SK-N-SH (cell line): ENCODE data around the gene GYS1. TPM values are rescaled to one million over a fixed set of nuclear protein-coding genes. Genes with fewer than 3 reads are reported as not detected.

Experiments
- CTCF ChIA-PET: fragments of 300-600, 350-600 bp; formaldehyde crosslinking; extraction: SDS; loops from one replicate; lab custom pipeline; 2021; lab: Yijun Ruan, JAX
- POLR2A ChIA-PET: fragments of 350-600 bp; sonication (Branson Sonifier 250); formaldehyde crosslinking; extraction: SDS; loops from one replicate; lab custom pipeline; 2020; ENCODE audit warnings: antibody characterized with exemption, inconsistent platforms; lab: Yijun Ruan, JAX
- DNase-seq: peaks from one replicate; pipeline ENCODE4 v3.0.0; 2012
- H2AFZ ChIP-seq: fragments of 200-600 bp; sonication (generic); 2 replicates; pipeline ENCODE4 v1.8.1; 2016; ENCODE audit warnings: antibody characterized with exemption, mild to moderate bottlenecking, low read depth
- H3F3A ChIP-seq: fragments of 200-600 bp; sonication (generic); replicated peaks from 2 replicates; pipeline ENCODE3; 2016; ENCODE audit warnings: antibody characterized with exemption, mild to moderate bottlenecking; ENCODE audit not compliant: insufficient read depth
- H3K27ac ChIP-seq, 2 experiments: fragments of 200-500 bp in 1 of 2; fragments of 200-600 bp in 1 of 2; sonication (Bioruptor generic) in 1 of 2; sonication (generic), shearing (Covaris generic) in 1 of 2; 2 replicates each; pipeline versions ENCODE4 v1.5.1 to v1.6.1; 2014 to 2016; ENCODE audit warnings: low read depth in 2 of 2, inconsistent platforms in 1 of 2, low read length in 1 of 2, mild to moderate bottlenecking in 1 of 2, mixed read lengths in 1 of 2
- H3K27me3 ChIP-seq: fragments of 200-600 bp; sonication (generic), shearing (Covaris generic); 2 replicates; pipeline ENCODE4 v1.6.1; 2016; ENCODE audit warnings: mixed run types; ENCODE audit not compliant: insufficient read depth
- H3K36me3 ChIP-seq, 2 experiments: fragments of 200-500 bp in 1 of 2; fragments of 200-600 bp in 1 of 2; sonication (Bioruptor generic) in 1 of 2; sonication (generic) in 1 of 2; replicated peaks in 1 of 2; 2 replicates each; pipeline versions ENCODE3 to v1.5.1; 2014 to 2016; ENCODE audit warnings: low read length in 1 of 2, mild to moderate bottlenecking in 1 of 2; ENCODE audit not compliant: insufficient read depth in 2 of 2, control insufficient read depth in 1 of 2
- H3K4me1 ChIP-seq, 2 experiments: fragments of 200-500 bp in 1 of 2; fragments of 200-600 bp in 1 of 2; sonication (Bioruptor generic) in 1 of 2; sonication (generic), shearing (Covaris generic) in 1 of 2; 2 replicates each; pipeline versions ENCODE4 v1.5.1 to v1.6.1; 2014 to 2016; ENCODE audit warnings: low read depth in 1 of 2, low read length in 1 of 2, mixed run types in 1 of 2; ENCODE audit not compliant: insufficient read depth in 2 of 2, control insufficient read depth in 1 of 2
- H3K4me2 ChIP-seq: fragments of 200-600 bp; sonication (generic), shearing (Covaris generic); 2 replicates; pipeline ENCODE4 v1.6.1; 2017; ENCODE audit warnings: mixed run types
- H3K4me3 ChIP-seq, 2 experiments: fragments of 200-500 bp in 1 of 2; fragments of 200-600 bp in 1 of 2; sonication (Bioruptor generic) in 1 of 2; sonication (generic), shearing (Covaris generic) in 1 of 2; 2 replicates each; pipeline versions ENCODE4 v1.5.1 to v1.8.1; 2014 to 2016; ENCODE audit warnings: low read depth in 2 of 2, inconsistent platforms in 1 of 2, low read length in 1 of 2, mild to moderate bottlenecking in 1 of 2, mixed read lengths in 1 of 2, moderate library complexity in 1 of 2
- H3K79me2 ChIP-seq: fragments of 200-600 bp; sonication (generic); 2 replicates; pipeline ENCODE4 v1.8.1; 2017; ENCODE audit warnings: mild to moderate bottlenecking; ENCODE audit not compliant: insufficient read depth
- H3K9ac ChIP-seq: fragments of 200-600 bp; sonication (generic); 2 replicates; pipeline ENCODE4 v1.6.1; 2017; ENCODE audit warnings: mixed run types
- H3K9me2 ChIP-seq: fragments of 200-600 bp; sonication (generic); 2 replicates; pipeline ENCODE4 v1.6.1; 2017; ENCODE audit warnings: mixed run types
- H3K9me3 ChIP-seq: fragments of 200-600 bp; sonication (generic); 2 replicates; pipeline ENCODE4 v1.6.1; 2017; ENCODE audit warnings: mixed run types, mild to moderate bottlenecking, moderate library complexity
- H4K20me1 ChIP-seq: fragments of 200-600 bp; sonication (generic); 2 replicates; pipeline ENCODE4 v1.6.1; 2017; ENCODE audit warnings: mild to moderate bottlenecking, mixed run types; ENCODE audit not compliant: insufficient read depth
- CHD2 ChIP-seq: fragments of 150-350 bp; IDR thresholded peaks from 2 replicates; pipeline ENCODE4 v1.6.1; 2018; ENCODE audit warnings: low read length; ENCODE audit not compliant: partially characterized antibody
- ELF1 ChIP-seq: IDR thresholded peaks from 2 replicates; pipeline ENCODE4 v1.4.0; 2012
- EZH2phosphoT487 ChIP-seq: fragments of 200-600 bp; sonication (generic); IDR thresholded peaks from 2 replicates; pipeline ENCODE4 v1.6.1; 2017; ENCODE audit warnings: low read depth, mixed run types, mild to moderate bottlenecking, antibody characterized with exemption, moderate library complexity, borderline replicate concordance
- FOSL2 ChIP-seq: IDR thresholded peaks from 2 replicates; pipeline ENCODE4 v1.4.0; 2012; ENCODE audit warnings: low read depth, mild to moderate bottlenecking, moderate library complexity, borderline replicate concordance
- FOXJ3 ChIP-seq: sonication (generic); formaldehyde crosslinking; IDR thresholded peaks from 2 replicates; pipeline ENCODE4 v1.5.1; 2020; ENCODE audit warnings: mild to moderate bottlenecking, missing genetic modification reagents
- JUND ChIP-seq: IDR thresholded peaks from 2 replicates; pipeline ENCODE4 v1.4.0; 2012
- MEF2A ChIP-seq: IDR thresholded peaks from 2 replicates; pipeline ENCODE4 v1.4.0; 2012; ENCODE audit warnings: low read depth, borderline replicate concordance
- MXI1 ChIP-seq: IDR thresholded peaks from 2 replicates; pipeline ENCODE4 v1.6.1; 2012; ENCODE audit warnings: mild to moderate bottlenecking, low read depth, low read length, improper control_type of control experiment
- NFIC ChIP-seq: IDR thresholded peaks from 2 replicates; pipeline ENCODE4 v1.4.0; 2012; ENCODE audit warnings: borderline replicate concordance
- NRF1 ChIP-seq: IDR thresholded peaks from 2 replicates; pipeline ENCODE4 v1.6.1; 2012; ENCODE audit warnings: low read depth, mild to moderate bottlenecking, low read length
- RAD21 ChIP-seq: IDR thresholded peaks from 2 replicates; pipeline ENCODE4 v1.6.1; 2012; ENCODE audit warnings: mild to moderate bottlenecking, low read length
- RCOR1 ChIP-seq: fragments of 150-350 bp; IDR thresholded peaks from 2 replicates; pipeline ENCODE4 v1.6.1; 2017; ENCODE audit warnings: antibody characterized with exemption, low read length
- RFX5 ChIP-seq: IDR thresholded peaks from 2 replicates; pipeline ENCODE4 v1.6.1; 2012; ENCODE audit warnings: mild to moderate bottlenecking, improper control_type of control experiment, low read length
- RXRA ChIP-seq: IDR thresholded peaks from 2 replicates; pipeline ENCODE4 v1.4.0; 2012; ENCODE audit warnings: low read depth, mild to moderate bottlenecking, borderline replicate concordance
- SMC3 ChIP-seq: IDR thresholded peaks from 2 replicates; pipeline ENCODE4 v1.6.1; 2012; ENCODE audit warnings: low read depth, low read length, improper control_type of control experiment
- TAF1 ChIP-seq: IDR thresholded peaks from 2 replicates; pipeline ENCODE4 v1.6.1; 2012; ENCODE audit warnings: low read depth, mild to moderate bottlenecking, low read length, moderate library complexity, borderline replicate concordance
- TCF12 ChIP-seq: IDR thresholded peaks from 2 replicates; pipeline ENCODE4 v1.4.0; 2012
- TEAD4 ChIP-seq: IDR thresholded peaks from 2 replicates; pipeline ENCODE4 v1.4.0; 2012; ENCODE audit warnings: mild to moderate bottlenecking, borderline replicate concordance; ENCODE audit not compliant: insufficient read depth
- YY1 ChIP-seq: IDR thresholded peaks from 2 replicates; pipeline ENCODE4 v1.4.0; 2012; ENCODE audit warnings: low read depth, mild to moderate bottlenecking
- WGBS: methylation state at CpG from one replicate; pipeline ENCODE4 v1.1.6; 2017; ENCODE audit warnings: low lambda C conversion rate; 5-methylcytosine and 5-hydroxymethylcytosine counted together
- polyA plus RNA-seq, 3 experiments: library from polyadenylated mRNA; depleted of rRNA; stranded (reverse); fragments of >200 nt; gene quantifications; 2 replicates each; pipeline ENCODE4 v1.2.3, GENCODE V29; 2012
- TF ChIP-seq, protein P1 (sequence below): IDR thresholded peaks from 2 replicates; pipeline ENCODE4 v1.6.1; 2012; ENCODE audit warnings: mild to moderate bottlenecking, low read depth, low read length, moderate library complexity
- TF ChIP-seq, protein P2 (sequence below): fragments of 150-350 bp; IDR thresholded peaks from 2 replicates; pipeline ENCODE4 v1.6.1; 2016; ENCODE audit warnings: mild to moderate bottlenecking, low read depth, low read length

The GYS1 gene
- polyA plus RNA-seq, 1 of the 3 experiments (the other 2 are of a cell fraction), result 25.3 TPM

DNA sequence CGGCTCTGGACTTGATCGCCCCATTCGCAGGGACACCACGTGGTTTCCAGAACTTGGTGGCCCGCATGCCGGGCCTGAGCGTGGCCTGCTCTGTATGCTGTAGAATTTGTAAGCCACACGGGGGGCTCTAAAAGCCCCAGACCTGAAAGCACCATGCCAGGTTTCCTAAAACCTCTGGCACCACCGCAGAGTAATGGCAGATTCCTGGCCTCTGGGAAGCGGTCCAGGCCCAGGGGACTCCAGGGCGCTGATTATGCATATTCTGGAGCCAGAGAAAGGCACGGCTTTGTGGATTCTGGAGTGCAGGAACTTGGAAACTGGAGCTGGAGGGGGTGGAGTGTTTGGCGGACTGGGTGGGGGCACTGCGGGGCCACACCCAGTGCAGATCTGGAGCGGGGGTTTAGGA, 24.3 kb downstream of the GYS1 start:
- peaks cover 10 to 20% of the 10 kb centered on the region in 2 experiments; a peak in 3 of 4 replicates for H3K4me1 ChIP-seq
- H3K27ac ChIP-seq, result no peak overlapping the region
- no peaks in the 10 kb centered on the region for H3K27me3 ChIP-seq
- TF ChIP-seq FOXJ3 (no peak), TEAD4 (no peak), SMC3 (no peak), TAF1 (no peak), RXRA (no peak), YY1 (no peak), JUND (no peak), EZH2phosphoT487 (no peak), MEF2A (no peak), TCF12 (no peak)
- H3K9me3 ChIP-seq, result no peaks in the 10 kb centered on the region
- H2AFZ ChIP-seq, result no peak overlapping the region
- H3K9me2 ChIP-seq, result no peaks in the 10 kb centered on the region
- H3K4me2 ChIP-seq, result no peak overlapping the region
- peaks cover 13 to 36% of the 10 kb centered on the region in 2 experiments for H3K36me3 ChIP-seq
- H3K79me2 ChIP-seq, result peaks cover 19% of the 10 kb centered on the region
- H3F3A ChIP-seq, result peaks cover 46% of the 10 kb centered on the region
- WGBS, result 90% methylated on average over 15 of the region's 15 CpGs
- peaks cover 18% of the 10 kb centered on the region for H4K20me1 ChIP-seq
- CTCF ChIA-PET, result interaction anchor here (3.5 kb wide), 1 partner anchor 180 kb away, joined by 39 read pairs; no protein-coding TSS in a partner anchor
- no peak overlapping the region for H3K9ac ChIP-seq
- H3K4me3 ChIP-seq, result no peak overlapping the region
- POLR2A ChIA-PET, result interaction anchor here (0.6 to 0.9 kb wide), 2 partner anchors 15 to 658 kb away, joined by 3 read pairs; no protein-coding TSS in a partner anchor
- no peak for DNase-seq

DNA sequence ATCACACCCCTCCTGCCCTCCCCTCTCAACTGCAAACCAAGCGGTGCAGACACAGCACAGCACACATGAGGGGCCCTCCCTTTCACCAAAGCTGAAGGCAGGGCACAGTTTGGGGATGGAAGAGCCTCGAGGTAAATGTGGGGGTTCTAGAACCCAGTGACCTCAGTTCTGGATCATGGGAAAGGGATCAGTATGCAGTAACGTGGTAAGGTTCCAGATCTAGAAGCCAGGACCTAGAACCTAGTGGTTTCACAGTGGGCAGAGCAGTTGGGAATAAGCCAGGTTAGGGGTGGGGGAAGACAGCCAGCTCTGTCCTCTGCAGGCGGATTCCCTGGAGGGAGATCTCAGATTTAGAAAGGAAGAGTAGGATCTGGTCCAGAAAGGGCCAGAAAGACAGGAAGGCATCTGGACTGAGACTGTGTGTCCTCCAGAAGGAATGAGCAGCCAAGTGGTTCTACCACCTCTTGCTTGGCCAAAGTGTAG, 24.9 kb downstream of the GYS1 start:
- CTCF ChIA-PET, result interaction anchor here (0.8 to 3.9 kb wide), 4 partner anchors 8 to 180 kb away, joined by 3 to 12 read pairs (median 5); partner anchors contain the start of genes GYS1 and RUVBL2
- H3F3A ChIP-seq, result peaks cover 49% of the 10 kb centered on the region
- no peak overlapping the region for H3K9ac ChIP-seq
- peaks cover 13 to 34% of the 10 kb centered on the region in 2 experiments for H3K36me3 ChIP-seq
- H3K4me3 ChIP-seq, result no peak overlapping the region
- no peaks in the 10 kb centered on the region for H3K9me3 ChIP-seq
- no peak for TF ChIP-seq ELF1
- TF ChIP-seq RCOR1, result no peak
- TF ChIP-seq RXRA, result no peak
- no peak for TF ChIP-seq NFIC
- no peak for TF ChIP-seq FOSL2
- TF ChIP-seq RAD21, result no peak
- no peak for TF ChIP-seq FOXJ3
- TF ChIP-seq MEF2A, result no peak
- TF ChIP-seq SMC3, result no peak
- TF ChIP-seq, protein P1, sequence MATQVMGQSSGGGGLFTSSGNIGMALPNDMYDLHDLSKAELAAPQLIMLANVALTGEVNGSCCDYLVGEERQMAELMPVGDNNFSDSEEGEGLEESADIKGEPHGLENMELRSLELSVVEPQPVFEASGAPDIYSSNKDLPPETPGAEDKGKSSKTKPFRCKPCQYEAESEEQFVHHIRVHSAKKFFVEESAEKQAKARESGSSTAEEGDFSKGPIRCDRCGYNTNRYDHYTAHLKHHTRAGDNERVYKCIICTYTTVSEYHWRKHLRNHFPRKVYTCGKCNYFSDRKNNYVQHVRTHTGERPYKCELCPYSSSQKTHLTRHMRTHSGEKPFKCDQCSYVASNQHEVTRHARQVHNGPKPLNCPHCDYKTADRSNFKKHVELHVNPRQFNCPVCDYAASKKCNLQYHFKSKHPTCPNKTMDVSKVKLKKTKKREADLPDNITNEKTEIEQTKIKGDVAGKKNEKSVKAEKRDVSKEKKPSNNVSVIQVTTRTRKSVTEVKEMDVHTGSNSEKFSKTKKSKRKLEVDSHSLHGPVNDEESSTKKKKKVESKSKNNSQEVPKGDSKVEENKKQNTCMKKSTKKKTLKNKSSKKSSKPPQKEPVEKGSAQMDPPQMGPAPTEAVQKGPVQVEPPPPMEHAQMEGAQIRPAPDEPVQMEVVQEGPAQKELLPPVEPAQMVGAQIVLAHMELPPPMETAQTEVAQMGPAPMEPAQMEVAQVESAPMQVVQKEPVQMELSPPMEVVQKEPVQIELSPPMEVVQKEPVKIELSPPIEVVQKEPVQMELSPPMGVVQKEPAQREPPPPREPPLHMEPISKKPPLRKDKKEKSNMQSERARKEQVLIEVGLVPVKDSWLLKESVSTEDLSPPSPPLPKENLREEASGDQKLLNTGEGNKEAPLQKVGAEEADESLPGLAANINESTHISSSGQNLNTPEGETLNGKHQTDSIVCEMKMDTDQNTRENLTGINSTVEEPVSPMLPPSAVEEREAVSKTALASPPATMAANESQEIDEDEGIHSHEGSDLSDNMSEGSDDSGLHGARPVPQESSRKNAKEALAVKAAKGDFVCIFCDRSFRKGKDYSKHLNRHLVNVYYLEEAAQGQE, result no peak
- no peak for TF ChIP-seq NRF1
- no peak for TF ChIP-seq CHD2
- TF ChIP-seq MXI1, result no peak
- no peak for TF ChIP-seq RFX5
- TF ChIP-seq, protein P2, sequence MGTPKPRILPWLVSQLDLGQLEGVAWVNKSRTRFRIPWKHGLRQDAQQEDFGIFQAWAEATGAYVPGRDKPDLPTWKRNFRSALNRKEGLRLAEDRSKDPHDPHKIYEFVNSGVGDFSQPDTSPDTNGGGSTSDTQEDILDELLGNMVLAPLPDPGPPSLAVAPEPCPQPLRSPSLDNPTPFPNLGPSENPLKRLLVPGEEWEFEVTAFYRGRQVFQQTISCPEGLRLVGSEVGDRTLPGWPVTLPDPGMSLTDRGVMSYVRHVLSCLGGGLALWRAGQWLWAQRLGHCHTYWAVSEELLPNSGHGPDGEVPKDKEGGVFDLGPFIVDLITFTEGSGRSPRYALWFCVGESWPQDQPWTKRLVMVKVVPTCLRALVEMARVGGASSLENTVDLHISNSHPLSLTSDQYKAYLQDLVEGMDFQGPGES, result no peak
- TF ChIP-seq, all 33 proteins: peak for 0
- Histone ChIP-seq H4K20me1 (peaks cover 18% of the 10 kb centered on the region), H3K4me1 (peaks cover 16 to 26% of the 10 kb centered on the region in 2 experiments; a peak in 3 of 4 replicates), H3K9me2 (no peaks in the 10 kb centered on the region), H3K27me3 (no peaks in the 10 kb centered on the region), H3K4me2 (no peak overlapping the region), H2AFZ (no peak overlapping the region), H3K27ac (no peak overlapping the region), H3K79me2 (peaks cover 19% of the 10 kb centered on the region)
- POLR2A ChIA-PET, result interaction anchor here (0.9 kb wide), 1 partner anchor 14 kb away, joined by 3 read pairs; no protein-coding TSS in a partner anchor
- 90% methylated on average over 4 of the region's 4 CpGs for WGBS
- DNase-seq, result no peak
